ENCODE measurements around the gene LMNB1. TPM values are rescaled to one million over a fixed set of nuclear protein-coding genes. Genes with fewer than 3 reads are reported as not detected.

Gene LMNB1
- total RNA-seq, 4 donors from 2014 or later, result 7.9 to 53.3 (median 16.8) TPM

DNA sequence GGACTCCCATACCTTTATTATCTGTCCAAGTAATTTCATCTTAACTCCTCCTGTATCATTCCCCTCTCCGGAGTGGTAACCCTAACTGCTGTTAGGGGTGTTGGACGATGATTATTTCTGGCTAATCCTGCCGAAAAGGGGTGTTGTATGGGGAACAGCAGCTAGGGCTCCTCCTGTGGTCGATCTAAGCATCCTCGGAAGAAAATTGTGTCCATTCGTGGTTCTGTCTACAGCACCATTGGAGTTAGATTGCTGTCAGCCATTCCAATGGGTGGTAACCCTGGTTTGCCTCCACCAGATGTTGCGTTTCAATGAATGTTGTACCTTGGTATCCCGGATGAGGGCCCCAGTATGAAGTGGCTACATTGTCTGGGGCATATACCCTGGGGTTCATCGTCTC, 35.6 kb upstream of the LMNB1 start:
- Histone ChIP-seq H3K4me3 (no peak overlapping the region), H3K27me3 (no peaks in the 10 kb centered on the region), H3K4me1 (no peaks in the 10 kb centered on the region), H3K27ac (no peak overlapping the region), H3K9me3 (no peaks in the 10 kb centered on the region), H3K36me3 (no peaks in the 10 kb centered on the region)
- no peak for TF ChIP-seq POLR2A (IDR thresholded peaks at IDR 0.05)
- TF ChIP-seq, protein P1, sequence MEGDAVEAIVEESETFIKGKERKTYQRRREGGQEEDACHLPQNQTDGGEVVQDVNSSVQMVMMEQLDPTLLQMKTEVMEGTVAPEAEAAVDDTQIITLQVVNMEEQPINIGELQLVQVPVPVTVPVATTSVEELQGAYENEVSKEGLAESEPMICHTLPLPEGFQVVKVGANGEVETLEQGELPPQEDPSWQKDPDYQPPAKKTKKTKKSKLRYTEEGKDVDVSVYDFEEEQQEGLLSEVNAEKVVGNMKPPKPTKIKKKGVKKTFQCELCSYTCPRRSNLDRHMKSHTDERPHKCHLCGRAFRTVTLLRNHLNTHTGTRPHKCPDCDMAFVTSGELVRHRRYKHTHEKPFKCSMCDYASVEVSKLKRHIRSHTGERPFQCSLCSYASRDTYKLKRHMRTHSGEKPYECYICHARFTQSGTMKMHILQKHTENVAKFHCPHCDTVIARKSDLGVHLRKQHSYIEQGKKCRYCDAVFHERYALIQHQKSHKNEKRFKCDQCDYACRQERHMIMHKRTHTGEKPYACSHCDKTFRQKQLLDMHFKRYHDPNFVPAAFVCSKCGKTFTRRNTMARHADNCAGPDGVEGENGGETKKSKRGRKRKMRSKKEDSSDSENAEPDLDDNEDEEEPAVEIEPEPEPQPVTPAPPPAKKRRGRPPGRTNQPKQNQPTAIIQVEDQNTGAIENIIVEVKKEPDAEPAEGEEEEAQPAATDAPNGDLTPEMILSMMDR (IDR thresholded peaks at IDR 0.05), result no peak
- no peak for TF ChIP-seq POLR2AphosphoS5 (IDR thresholded peaks at IDR 0.05)
- TF ChIP-seq EP300 (IDR thresholded peaks at IDR 0.05; ENCODE audit: low read depth), result no peak
- in situ Hi-C loops (cut with MboI; ENCODE audit: low pct_ligation_motif_present in 1 of 4, low pct_unique_long_range_greater_than_20kb in 1 of 4, low sequenced_read_pairs in 3 of 4), result no loop called here
- DNase-seq, result no peak
- WGBS, 2 donors (ENCODE audit: low coverage in 1 of 2), result 90 to 93% methylated on average over 3 to 9 of the region's 9 CpGs
- intact Hi-C loops (cut with DNase I; ENCODE audit: low total_unique reads), result no loop called here

DNA sequence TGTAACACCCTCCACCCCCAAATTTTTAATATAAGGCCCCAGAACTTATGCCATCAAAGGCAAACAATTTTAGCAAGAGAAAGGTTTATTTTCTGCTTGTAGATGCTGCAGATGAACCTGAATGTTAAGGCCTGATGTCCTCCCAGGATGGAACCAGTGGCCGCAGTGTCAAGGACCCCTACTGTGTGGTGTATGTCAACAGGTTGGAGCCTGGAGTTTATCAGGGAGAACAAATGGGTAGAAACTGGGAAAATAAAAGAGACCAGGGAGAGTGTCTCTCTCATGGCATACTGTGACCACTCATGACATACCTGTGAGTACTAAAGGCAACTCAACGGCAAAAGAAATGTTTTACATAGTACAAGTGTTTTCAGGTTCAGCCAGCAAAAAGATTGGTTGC, 34.5 kb upstream of the LMNB1 start:
- WGBS, 2 donors (ENCODE audit: low coverage in 1 of 2), result 83 to 94% methylated on average over 1 to 2 of the region's 2 CpGs
- Histone ChIP-seq H3K9me3 (no peaks in the 10 kb centered on the region), H3K27ac (no peak overlapping the region), H3K36me3 (no peaks in the 10 kb centered on the region), H3K4me1 (no peaks in the 10 kb centered on the region), H3K27me3 (no peaks in the 10 kb centered on the region), H3K4me3 (no peak overlapping the region)
- DNase-seq, result no peak
- in situ Hi-C loops (cut with MboI; ENCODE audit: low pct_ligation_motif_present in 1 of 4, low pct_unique_long_range_greater_than_20kb in 1 of 4, low sequenced_read_pairs in 3 of 4) (no loop called here), intact Hi-C loops (cut with DNase I; ENCODE audit: low total_unique reads) (no loop called here)
- TF ChIP-seq POLR2AphosphoS5 (IDR thresholded peaks at IDR 0.05), result no peak
- TF ChIP-seq POLR2A (IDR thresholded peaks at IDR 0.05), result no peak
- no peak for TF ChIP-seq EP300 (IDR thresholded peaks at IDR 0.05; ENCODE audit: low read depth)
- TF ChIP-seq, protein P1 (IDR thresholded peaks at IDR 0.05), result no peak

DNA sequence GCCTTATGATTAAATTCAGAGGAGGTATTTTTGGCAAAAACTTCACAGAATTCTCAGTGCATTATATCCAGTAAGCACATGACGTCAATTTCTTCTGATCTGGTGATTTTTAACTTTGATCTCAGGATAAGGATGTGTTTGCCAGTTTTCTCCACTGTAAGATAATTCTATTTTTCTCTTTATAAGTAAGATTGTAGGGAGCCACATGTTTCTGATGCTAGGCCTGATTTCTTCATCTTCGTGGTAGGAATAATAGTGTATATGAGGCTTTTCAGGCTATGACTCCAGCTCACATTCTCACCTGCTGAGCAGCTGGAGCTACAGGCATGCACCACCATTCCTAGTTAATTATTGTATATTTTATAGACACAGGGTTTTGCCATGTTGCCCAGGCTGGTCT, 32.1 kb upstream of the LMNB1 start:
- intact Hi-C loops (cut with DNase I; ENCODE audit: low total_unique reads), result no loop called here
- no peak for TF ChIP-seq EP300 (IDR thresholded peaks at IDR 0.05; ENCODE audit: low read depth)
- TF ChIP-seq POLR2A (IDR thresholded peaks at IDR 0.05), result no peak
- TF ChIP-seq, protein P1 (IDR thresholded peaks at IDR 0.05), result no peak
- TF ChIP-seq POLR2AphosphoS5 (IDR thresholded peaks at IDR 0.05), result no peak
- in situ Hi-C loops (cut with MboI; ENCODE audit: low pct_ligation_motif_present in 1 of 4, low pct_unique_long_range_greater_than_20kb in 1 of 4, low sequenced_read_pairs in 3 of 4), result no loop called here
- Histone ChIP-seq H3K27ac (no peak overlapping the region), H3K27me3 (no peaks in the 10 kb centered on the region), H3K36me3 (no peaks in the 10 kb centered on the region), H3K4me3 (no peak overlapping the region), H3K4me1 (no peaks in the 10 kb centered on the region), H3K9me3 (no peaks in the 10 kb centered on the region)
- DNase-seq, result no peak
- WGBS, 2 donors (ENCODE audit: low coverage in 1 of 2), result 61 to 62% methylated on average over 2 of the region's 2 CpGs

DNA sequence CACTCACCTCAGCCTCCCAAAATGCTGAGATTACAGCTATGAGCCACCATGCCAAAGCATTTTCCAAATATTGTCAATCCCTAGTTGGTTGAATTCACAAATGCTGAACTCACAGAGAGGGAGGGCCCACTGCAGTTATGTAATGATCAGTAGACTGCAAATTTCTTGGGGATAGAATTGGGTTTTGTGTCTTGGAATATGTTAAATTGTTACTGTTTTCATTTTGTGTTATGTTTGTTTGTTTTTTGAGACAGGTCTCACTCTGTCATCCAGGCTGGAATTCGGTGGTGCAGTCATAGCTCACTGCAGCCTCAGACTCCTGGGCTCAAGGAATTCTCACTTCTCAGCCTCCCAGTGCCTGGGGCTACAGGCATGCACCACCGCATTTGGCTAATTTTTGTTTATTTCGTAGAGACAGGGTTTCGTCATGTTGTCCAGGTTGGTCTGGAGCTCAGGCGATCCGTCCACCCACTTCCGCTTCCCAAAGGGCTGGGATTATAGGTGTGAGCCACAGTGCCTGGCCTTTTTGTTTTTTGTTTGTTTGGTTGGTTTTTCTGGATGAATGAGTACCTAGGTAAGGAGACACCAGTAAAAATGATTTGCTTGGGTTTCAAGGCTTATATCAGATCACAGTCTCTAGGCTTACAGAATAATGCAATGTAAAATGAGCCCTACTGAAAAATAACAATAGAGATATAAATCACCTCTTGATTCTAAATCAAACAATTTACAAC, 31.5 kb upstream of the LMNB1 start:
- no peak overlapping the region for H3K4me3 ChIP-seq
- no peaks in the 10 kb centered on the region for H3K27me3 ChIP-seq
- no peaks in the 10 kb centered on the region for H3K9me3 ChIP-seq
- DNase-seq, result no peak
- in situ Hi-C loops (cut with MboI; ENCODE audit: low pct_ligation_motif_present in 1 of 4, low pct_unique_long_range_greater_than_20kb in 1 of 4, low sequenced_read_pairs in 3 of 4) (no loop called here), intact Hi-C loops (cut with DNase I; ENCODE audit: low total_unique reads) (no loop called here)
- no peak overlapping the region for H3K27ac ChIP-seq
- H3K4me1 ChIP-seq, result no peaks in the 10 kb centered on the region
- no peak for TF ChIP-seq EP300 (IDR thresholded peaks at IDR 0.05; ENCODE audit: low read depth)
- TF ChIP-seq, protein P1 (IDR thresholded peaks at IDR 0.05), result no peak
- no peak for TF ChIP-seq POLR2A (IDR thresholded peaks at IDR 0.05)
- no peak for TF ChIP-seq POLR2AphosphoS5 (IDR thresholded peaks at IDR 0.05)
- WGBS, 2 donors (ENCODE audit: low coverage in 1 of 2), result 90 to 93% methylated on average over 2 to 7 of the region's 7 CpGs
- H3K36me3 ChIP-seq, result no peaks in the 10 kb centered on the region
